ES-I3 (cell line): Measurements from ENCODE around the gene CAPRIN1.

Experiments used
- H3K36me3 ChIP-seq: 2 replicates; pipeline ENCODE4 v1.6.1; 2013; ENCODE audit warnings: mild to moderate bottlenecking, low read length, control low read depth, moderate library complexity; ENCODE audit not compliant: insufficient read depth
- H3K4me1 ChIP-seq: 2 replicates; pipeline ENCODE4 v1.6.1; 2013; ENCODE audit warnings: mild to moderate bottlenecking, control low read depth, low read length; ENCODE audit not compliant: insufficient read depth
- H3K9ac ChIP-seq: 2 replicates; pipeline ENCODE4 v1.6.1; 2013; ENCODE audit warnings: low read depth, mild to moderate bottlenecking, low read length, moderate library complexity
- H3K9me3 ChIP-seq: 2 replicates; pipeline ENCODE4 v1.6.1; 2013; ENCODE audit warnings: mild to moderate bottlenecking, low read length, moderate library complexity; ENCODE audit not compliant: control insufficient read depth, insufficient read depth

The CAPRIN1 gene

GRCh38 chr11:34150494-34151151 is 99.1 kb downstream of the CAPRIN1 start:
- H3K9ac ChIP-seq, result no peak overlapping the region
- H3K36me3 ChIP-seq, result peaks cover 10% of the 10 kb centered on the region
- no peaks in the 10 kb centered on the region for H3K9me3 ChIP-seq
- H3K4me1 ChIP-seq, result peaks cover 12% of the 10 kb centered on the region; the same call in 1 of the 2 replicates
